Effector memory CD8-positive, alpha-beta T cell (primary cell): Measurements from ENCODE around the gene CPSF7.

Experiments used
- ATAC-seq: fragments of 150-1000 bp; cut with Tn5 transposase; replicated peaks from 2 replicates; pipeline ENCODE4 v1.10.0; 2021; ENCODE audit warnings: mild to moderate bottlenecking, moderate library complexity
- DNase-seq, 3 experiments: peaks; one replicate each; pipeline ENCODE4 v3.0.0; 2021
- H3K27ac Mint-ChIP-seq, 2 donors: one replicate each; pipeline ENCODE4 v1.8.0; 2022; ENCODE audit warnings: mild to moderate bottlenecking in 2 of 2, mixed read lengths in 2 of 2, moderate library complexity in 2 of 2
- H3K27me3 Mint-ChIP-seq, 2 donors: one replicate each; pipeline ENCODE4 v1.8.0; 2022; ENCODE audit warnings: mixed read lengths in 2 of 2
- H3K36me3 Mint-ChIP-seq: one replicate; pipeline ENCODE4 v1.8.0; 2022; ENCODE audit warnings: mild to moderate bottlenecking, moderate library complexity, mixed read lengths; ENCODE audit not compliant: insufficient read depth
- H3K4me1 Mint-ChIP-seq, 2 donors: one replicate each; pipeline ENCODE4 v1.8.0; 2022; ENCODE audit warnings: low read depth in 2 of 2, mixed read lengths in 2 of 2
- H3K4me3 Mint-ChIP-seq, 2 donors: one replicate each; pipeline ENCODE4 v1.8.0; 2022; ENCODE audit warnings: mild to moderate bottlenecking in 2 of 2, mixed read lengths in 2 of 2, moderate library complexity in 2 of 2
- H3K9me3 Mint-ChIP-seq, 2 donors: one replicate each; pipeline ENCODE4 v1.8.0; 2022; ENCODE audit warnings: mixed read lengths in 2 of 2

Gene CPSF7

DNA sequence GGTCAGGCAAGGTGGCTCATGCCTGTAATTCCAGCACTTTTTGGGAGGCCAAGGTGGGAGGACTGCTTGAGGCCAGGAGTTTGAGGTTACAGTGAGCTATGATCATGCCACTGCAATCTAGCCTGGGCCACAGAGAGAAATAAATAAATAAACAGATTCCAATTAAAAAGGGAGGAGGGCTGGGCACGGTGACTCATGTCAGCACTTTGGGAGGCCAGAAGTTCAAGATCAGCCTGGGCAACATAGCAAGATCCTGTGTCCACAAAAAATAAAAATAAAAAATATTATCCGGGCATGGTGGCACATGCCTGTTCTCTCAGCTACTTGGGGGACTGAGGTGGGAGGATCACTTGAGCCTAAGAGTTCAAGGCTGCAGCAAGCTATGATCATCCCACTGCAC, 75.6 kb downstream of the CPSF7 start:
- H3K4me3 Mint-ChIP-seq: no peak overlapping the region

GRCh38 chr11:61353131-61354067, 76.4 kb downstream of the CPSF7 start:
- Mint-ChIP-seq H3K9me3 (no peaks in the 10 kb centered on the region), H3K27ac (no peak overlapping the region), H3K27me3 (no peaks in the 10 kb centered on the region), H3K4me3 (no peak overlapping the region), H3K4me1 (peaks cover 0 to 4% of the 10 kb centered on the region in 2 donors), H3K36me3 (peaks cover 31% of the 10 kb centered on the region)
- DNase-seq (no peak), ATAC-seq (no peak)

More for the DNA sequence above, 75.6 kb downstream of the CPSF7 start:
- Mint-ChIP-seq H3K36me3 (peaks cover 31% of the 10 kb centered on the region), H3K27me3 (no peaks in the 10 kb centered on the region), H3K27ac (no peak overlapping the region), H3K9me3 (no peaks in the 10 kb centered on the region), H3K4me1 (peaks cover 0 to 4% of the 10 kb centered on the region in 2 donors)
- DNase-seq (no peak), ATAC-seq (no peak)
